AG09319 (cell line): ENCODE data around the gene USP47.

Experiments used
- DNase-seq: peaks from one replicate; pipeline ENCODE4 v3.0.0-alpha.2; 2010; ENCODE audit warnings: low read depth; ENCODE audit errors: extremely low read depth
- CTCF ChIP-seq: IDR thresholded peaks from 2 replicates; pipeline ENCODE4 v1.5.1; 2011; ENCODE audit warnings: low read depth, mild to moderate bottlenecking, inconsistent platforms, low read length, moderate library complexity

Gene USP47

GRCh38 chr11:11977206-11977938 is 135.6 kb downstream of the USP47 start:
- peak; percentile 57 for DNase-seq
- no peak for TF ChIP-seq CTCF

- DNase-seq = no peak
- TF ChIP-seq CTCF = no peak
Measured at GRCh38 chr11:11978098-11978637, 136.4 kb downstream of the USP47 start.

GRCh38 chr11:11978792-11979487 is 137.2 kb downstream of the USP47 start:
- DNase-seq = no peak
- TF ChIP-seq CTCF = no peak

GRCh38 chr11:11979488-11980117 is 137.8 kb downstream of the USP47 start:
- no peak for DNase-seq
- no peak for TF ChIP-seq CTCF

- no peak for DNase-seq
- TF ChIP-seq CTCF = no peak
Measured at GRCh38 chr11:11980200-11980599, 138.4 kb downstream of the USP47 start.

GRCh38 chr11:11980841-11981308 is 139.1 kb downstream of the USP47 start:
- DNase-seq = no peak
- no peak for TF ChIP-seq CTCF
